Measurements from ENCODE around the gene REL. TPM values are rescaled to one million over a fixed set of nuclear protein-coding genes. Genes with fewer than 3 reads are reported as not detected.
A peak's percentile ranks its signal among the peaks of the same experiment; 100 is the strongest.

The REL gene
- total RNA-seq, 6 experiments from 2014 or later, result 3.5 to 7.5 (median 5.0) TPM

DNA sequence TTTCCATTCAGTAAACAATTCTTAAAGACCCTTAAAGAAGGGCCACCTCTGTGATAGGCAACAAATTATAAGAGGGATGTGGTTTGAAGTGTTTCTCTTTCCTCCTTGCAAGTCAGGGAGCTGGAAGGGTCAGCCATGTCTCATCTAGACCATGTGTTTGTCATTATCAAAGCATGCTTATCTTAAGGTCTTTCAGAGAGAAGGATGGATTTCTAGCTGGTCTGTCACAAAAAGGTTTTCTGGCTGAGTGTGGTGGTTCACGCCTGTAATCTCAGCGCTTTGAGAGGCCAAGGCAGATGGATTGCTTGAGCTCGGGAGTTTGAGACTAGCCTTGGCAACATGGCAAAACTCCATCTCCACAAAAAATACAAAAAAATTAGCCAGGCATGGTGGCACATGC is 77.0 kb downstream of the REL start:
- no peak overlapping the region for H3K27ac ChIP-seq
- no peak for TF ChIP-seq POLR2A (IDR thresholded peaks at IDR 0.05)

DNA sequence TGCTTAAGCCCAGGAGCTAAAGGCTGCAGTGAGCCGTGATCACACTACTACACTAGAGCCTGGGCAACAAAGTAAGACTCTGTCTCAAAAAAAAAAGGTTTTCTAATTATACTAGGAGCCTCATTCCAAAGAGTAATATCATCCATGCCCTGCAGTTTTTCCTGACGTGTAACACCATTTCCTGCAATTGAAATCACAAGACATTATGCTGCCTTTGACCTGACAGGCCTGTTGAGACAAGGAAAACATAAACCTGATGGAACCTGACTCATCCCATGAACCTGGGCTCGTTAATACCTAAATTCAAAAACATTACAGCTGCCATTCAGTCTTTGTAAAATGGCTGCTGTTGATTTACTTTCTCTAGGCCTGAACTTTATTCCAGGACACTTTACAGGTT is 77.4 kb downstream of the REL start:
- ATAC-seq, result peak in 2 of 4 donors; percentile 30 to 31
- Histone ChIP-seq H3K36me3 (peaks cover 0 to 16% (median 3%) of the 10 kb centered on the region in 4 donors), H3K27ac (no peak overlapping the region), H3K9me3 (no peaks in the 10 kb centered on the region), H3K27me3 (no peaks in the 10 kb centered on the region), H3K4me1 (no peaks in the 10 kb centered on the region), H3K4me3 (no peak overlapping the region)
- TF ChIP-seq, protein P1, sequence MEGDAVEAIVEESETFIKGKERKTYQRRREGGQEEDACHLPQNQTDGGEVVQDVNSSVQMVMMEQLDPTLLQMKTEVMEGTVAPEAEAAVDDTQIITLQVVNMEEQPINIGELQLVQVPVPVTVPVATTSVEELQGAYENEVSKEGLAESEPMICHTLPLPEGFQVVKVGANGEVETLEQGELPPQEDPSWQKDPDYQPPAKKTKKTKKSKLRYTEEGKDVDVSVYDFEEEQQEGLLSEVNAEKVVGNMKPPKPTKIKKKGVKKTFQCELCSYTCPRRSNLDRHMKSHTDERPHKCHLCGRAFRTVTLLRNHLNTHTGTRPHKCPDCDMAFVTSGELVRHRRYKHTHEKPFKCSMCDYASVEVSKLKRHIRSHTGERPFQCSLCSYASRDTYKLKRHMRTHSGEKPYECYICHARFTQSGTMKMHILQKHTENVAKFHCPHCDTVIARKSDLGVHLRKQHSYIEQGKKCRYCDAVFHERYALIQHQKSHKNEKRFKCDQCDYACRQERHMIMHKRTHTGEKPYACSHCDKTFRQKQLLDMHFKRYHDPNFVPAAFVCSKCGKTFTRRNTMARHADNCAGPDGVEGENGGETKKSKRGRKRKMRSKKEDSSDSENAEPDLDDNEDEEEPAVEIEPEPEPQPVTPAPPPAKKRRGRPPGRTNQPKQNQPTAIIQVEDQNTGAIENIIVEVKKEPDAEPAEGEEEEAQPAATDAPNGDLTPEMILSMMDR (IDR thresholded peaks at IDR 0.05), result no peak
- no peak for TF ChIP-seq POLR2A (IDR thresholded peaks at IDR 0.05)
- intact Hi-C loops (cut with DNase I), result no loop called here
- no peak for DNase-seq
- WGBS (ENCODE audit: insufficient coverage, low coverage, low lambda C conversion rate, missing lambda C conversion rate), result 77% methylated on average over 2 of the region's 3 CpGs

More for the DNA sequence above, 77.0 kb downstream of the REL start:
- DNase-seq, result no peak
- H3K27me3 ChIP-seq, result no peaks in the 10 kb centered on the region
- intact Hi-C loops (cut with DNase I), result no loop called here
- no peaks in the 10 kb centered on the region for H3K9me3 ChIP-seq
- H3K4me3 ChIP-seq, result no peak overlapping the region
- no peaks in the 10 kb centered on the region for H3K4me1 ChIP-seq
- no peak for ATAC-seq
- WGBS (ENCODE audit: insufficient coverage, low coverage, low lambda C conversion rate, missing lambda C conversion rate), result 91% methylated on average over 3 of the region's 3 CpGs
- peaks cover 0 to 21% (median 3%) of the 10 kb centered on the region in 4 donors for H3K36me3 ChIP-seq

- ATAC-seq (no peak), DNase-seq (no peak)
- Histone ChIP-seq H3K27me3 (no peaks in the 10 kb centered on the region), H3K9me3 (no peaks in the 10 kb centered on the region), H3K4me1 (no peaks in the 10 kb centered on the region), H3K36me3 (peaks cover 0 to 10% (median under 1%) of the 10 kb centered on the region in 4 donors), H3K4me3 (no peak overlapping the region), H3K27ac (no peak overlapping the region)
- intact Hi-C loops (cut with DNase I), result no loop called here
- no peak for TF ChIP-seq POLR2A (IDR thresholded peaks at IDR 0.05)
- TF ChIP-seq, protein P1 (IDR thresholded peaks at IDR 0.05), result no peak
- WGBS (ENCODE audit: insufficient coverage, low coverage, low lambda C conversion rate, missing lambda C conversion rate), result 100% methylated on average over 1 of the region's 7 CpGs
These were observed 78.1 kb downstream of the REL start for GRCh38 chr2:60959501-60959900.

DNA sequence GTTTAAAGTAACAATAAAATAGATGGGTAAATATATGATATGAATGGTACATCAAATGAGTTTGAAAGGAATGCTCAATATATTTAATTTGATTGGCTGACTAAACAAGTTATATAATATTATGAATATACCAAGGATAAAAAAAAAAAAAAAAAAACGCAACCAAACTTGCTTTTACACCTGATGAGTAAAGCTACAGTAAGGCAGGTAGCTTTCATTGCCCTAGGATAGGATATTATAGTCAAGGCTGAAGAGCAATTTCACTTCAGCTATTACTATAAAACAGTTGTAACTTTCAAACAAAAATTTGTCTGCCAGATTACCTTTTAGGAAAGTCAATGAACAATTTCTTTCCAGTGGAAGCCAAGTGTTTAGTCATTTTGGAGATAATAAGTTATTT is 79.3 kb downstream of the REL start:
- intact Hi-C loops (cut with DNase I), result no loop called here
- WGBS (ENCODE audit: insufficient coverage, low coverage, low lambda C conversion rate, missing lambda C conversion rate), result 100% methylated on average over 1 of the region's 1 CpG
- H3K4me1 ChIP-seq, result no peaks in the 10 kb centered on the region
- no peak overlapping the region for H3K27ac ChIP-seq
- H3K36me3 ChIP-seq, result peaks cover 0 to 10% (median 0%) of the 10 kb centered on the region in 4 donors
- H3K4me3 ChIP-seq, result no peak overlapping the region
- H3K9me3 ChIP-seq, result no peaks in the 10 kb centered on the region
- no peaks in the 10 kb centered on the region for H3K27me3 ChIP-seq
- TF ChIP-seq, protein P1 (IDR thresholded peaks at IDR 0.05), result no peak
- ATAC-seq (no peak), DNase-seq (no peak)

DNA sequence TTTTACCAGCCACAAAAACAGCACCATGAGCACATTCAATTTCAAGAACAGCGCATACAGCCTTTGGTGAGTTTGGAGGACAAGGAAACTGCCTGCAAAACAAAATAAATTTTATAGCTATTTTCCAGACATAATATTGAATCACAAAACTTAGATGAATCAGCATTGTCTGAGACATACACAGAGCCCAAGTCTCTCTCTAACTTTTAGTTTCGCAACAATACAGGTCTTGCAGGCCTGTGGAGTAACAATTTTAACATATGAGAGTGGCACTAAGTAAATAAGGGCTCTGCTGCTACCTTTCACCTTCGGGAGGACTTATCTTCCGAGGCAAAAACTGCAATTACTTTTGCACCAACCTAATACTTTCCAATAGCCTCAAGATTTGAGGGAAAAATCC is 80.1 kb downstream of the REL start:
- Histone ChIP-seq H3K4me3 (no peak overlapping the region), H3K27ac (no peak overlapping the region), H3K36me3 (peaks cover 0 to 10% (median 0%) of the 10 kb centered on the region in 4 donors), H3K4me1 (no peaks in the 10 kb centered on the region), H3K9me3 (no peaks in the 10 kb centered on the region), H3K27me3 (no peaks in the 10 kb centered on the region)
- 76% methylated on average over 4 of the region's 4 CpGs for WGBS (ENCODE audit: insufficient coverage, low coverage, low lambda C conversion rate, missing lambda C conversion rate)
- DNase-seq (no peak), ATAC-seq (peak in 2 of 4 donors; percentile 48 to 69)
- TF ChIP-seq POLR2A (IDR thresholded peaks at IDR 0.05), result no peak
- TF ChIP-seq, protein P1 (IDR thresholded peaks at IDR 0.05), result no peak
- intact Hi-C loops (cut with DNase I), result no loop called here
